SJSA1 (cell line): ENCODE data around the gene RBBP5. TPM values are rescaled to one million over a fixed set of nuclear protein-coding genes. Genes with fewer than 3 reads are reported as not detected.

Experiments used
- DNase-seq, 2 experiments: peaks; one replicate each; pipeline ENCODE4 v3.0.0-alpha.2; 2015 to 2020; ENCODE audit warnings: low spot score in 2 of 2, low read depth in 1 of 2
- H3K27ac ChIP-seq: fragments of 250-450 bp; sonication (Bioruptor Pico); 2 replicates; pipeline ENCODE4 v1.5.1; 2020; ENCODE audit warnings: mild to moderate bottlenecking, moderate library complexity
- H3K27me3 ChIP-seq: fragments of 250-450 bp; sonication (Bioruptor Pico); replicated peaks from 2 replicates; pipeline ENCODE4 v1.5.1; 2020; ENCODE audit warnings: mild to moderate bottlenecking, moderate library complexity
- H3K36me3 ChIP-seq: fragments of 250-450 bp; sonication (Bioruptor Pico); 2 replicates; pipeline ENCODE4 v1.5.1; 2020; ENCODE audit warnings: mild to moderate bottlenecking
- H3K4me1 ChIP-seq: fragments of 250-450 bp; sonication (Bioruptor Pico); replicated peaks from 2 replicates; pipeline ENCODE4 v1.6.1; 2021; ENCODE audit warnings: mild to moderate bottlenecking
- H3K4me3 ChIP-seq: fragments of 250-450 bp; sonication (Bioruptor Pico); 2 replicates; pipeline ENCODE4 v1.5.1; 2020; ENCODE audit warnings: mild to moderate bottlenecking
- H3K9me3 ChIP-seq: fragments of 250-450 bp; sonication (Bioruptor Pico); replicated peaks from 2 replicates; pipeline ENCODE4 v1.5.1; 2020; ENCODE audit warnings: mild to moderate bottlenecking
- total RNA-seq: library from RNA; depleted of rRNA; stranded (reverse); fragments of >200 nt; shearing (Covaris generic); gene quantifications from 2 replicates; pipeline ENCODE4 v1.2.3, GENCODE V29; 2014

The RBBP5 gene
- total RNA-seq, 1 experiment from 2014 or later, result 30.2 TPM

- Histone ChIP-seq H3K4me3 (no peak overlapping the region), H3K9me3 (no peaks in the 10 kb centered on the region)
These were observed 12.1 kb downstream of the RBBP5 start for GRCh38 chr1:205109711-205110110.

GRCh38 chr1:205109269-205109668 is 12.5 kb downstream of the RBBP5 start:
- Histone ChIP-seq H3K27me3 (no peaks in the 10 kb centered on the region; the same call in 1 of the 2 replicates), H3K4me3 (no peak overlapping the region), H3K36me3 (peaks cover 67% of the 10 kb centered on the region), H3K27ac (no peak overlapping the region), H3K9me3 (no peaks in the 10 kb centered on the region), H3K4me1 (no peaks in the 10 kb centered on the region)
- DNase-seq, result no peak

More at GRCh38 chr1:205109711-205110110, 12.1 kb downstream of the RBBP5 start:
- DNase-seq, result no peak
- Histone ChIP-seq H3K27me3 (no peaks in the 10 kb centered on the region; the same call in 1 of the 2 replicates), H3K27ac (no peak overlapping the region), H3K4me1 (no peaks in the 10 kb centered on the region), H3K36me3 (peaks cover 67% of the 10 kb centered on the region)

- no peak for DNase-seq
These were observed 13.3 kb downstream of the RBBP5 start for GRCh38 chr1:205108464-205108863.

GRCh38 chr1:205107327-205107726 is 14.5 kb downstream of the RBBP5 start:
- H3K36me3 ChIP-seq, result peaks cover 66% of the 10 kb centered on the region
- H3K9me3 ChIP-seq, result no peaks in the 10 kb centered on the region
- no peak for DNase-seq
- no peaks in the 10 kb centered on the region for H3K27me3 ChIP-seq
- no peak overlapping the region for H3K27ac ChIP-seq
- no peak overlapping the region for H3K4me3 ChIP-seq
- H3K4me1 ChIP-seq, result no peaks in the 10 kb centered on the region

More at GRCh38 chr1:205108464-205108863, 13.3 kb downstream of the RBBP5 start:
- Histone ChIP-seq H3K9me3 (no peaks in the 10 kb centered on the region), H3K4me3 (no peak overlapping the region), H3K27ac (no peak overlapping the region), H3K4me1 (no peaks in the 10 kb centered on the region), H3K27me3 (no peaks in the 10 kb centered on the region), H3K36me3 (peaks cover 67% of the 10 kb centered on the region)

- no peaks in the 10 kb centered on the region for H3K4me1 ChIP-seq
- H3K27ac ChIP-seq, result no peak overlapping the region
- no peak overlapping the region for H3K4me3 ChIP-seq
- DNase-seq, result no peak
- H3K27me3 ChIP-seq, result no peaks in the 10 kb centered on the region
- peaks cover 92% of the 10 kb centered on the region for H3K36me3 ChIP-seq
- H3K9me3 ChIP-seq, result no peaks in the 10 kb centered on the region
These were observed 19.4 kb downstream of the RBBP5 start for GRCh38 chr1:205102404-205102803.

GRCh38 chr1:205098242-205098641 is 23.5 kb downstream of the RBBP5 start:
- Histone ChIP-seq H3K27me3 (no peaks in the 10 kb centered on the region), H3K27ac (no peak overlapping the region), H3K36me3 (peaks cover 88% of the 10 kb centered on the region), H3K4me1 (no peaks in the 10 kb centered on the region), H3K4me3 (no peak overlapping the region), H3K9me3 (no peaks in the 10 kb centered on the region)
- DNase-seq, result no peak

- Histone ChIP-seq H3K36me3 (peaks cover 91% of the 10 kb centered on the region), H3K4me1 (no peaks in the 10 kb centered on the region), H3K9me3 (no peaks in the 10 kb centered on the region), H3K27me3 (no peaks in the 10 kb centered on the region), H3K4me3 (no peak overlapping the region), H3K27ac (no peak overlapping the region)
- no peak for DNase-seq
These were observed 26.4 kb downstream of the RBBP5 start for GRCh38 chr1:205095422-205095821.

- no peak for DNase-seq
- Histone ChIP-seq H3K4me1 (no peaks in the 10 kb centered on the region), H3K27me3 (no peaks in the 10 kb centered on the region), H3K27ac (no peak overlapping the region), H3K9me3 (no peaks in the 10 kb centered on the region), H3K36me3 (peaks cover 82% of the 10 kb centered on the region), H3K4me3 (no peak overlapping the region)
These were observed 30.6 kb downstream of the RBBP5 start for GRCh38 chr1:205091043-205091740.

- Histone ChIP-seq H3K36me3 (peaks cover 69% of the 10 kb centered on the region), H3K4me3 (no peak overlapping the region), H3K4me1 (no peaks in the 10 kb centered on the region), H3K27ac (no peak overlapping the region), H3K27me3 (no peaks in the 10 kb centered on the region), H3K9me3 (no peaks in the 10 kb centered on the region)
- DNase-seq, result no peak
These were observed 33.4 kb downstream of the RBBP5 start for GRCh38 chr1:205088341-205088740.

GRCh38 chr1:205084360-205084759 is 37.4 kb downstream of the RBBP5 start, which contains the start of gene TMEM81:
TSS of gene TMEM81 (minus strand) at chr1:205084460. CDS start at chr1:205084320, 140 bp downstream.
- Histone ChIP-seq H3K9me3 (no peaks in the 10 kb centered on the region), H3K27me3 (no peaks in the 10 kb centered on the region), H3K4me1 (no peaks in the 10 kb centered on the region), H3K4me3 (no peak within 1 kb of the TSS), H3K36me3 (peaks cover 37% of the 10 kb centered on the region), H3K27ac (no peak within 1 kb of the TSS)
- DNase-seq, result no peak

GRCh38 chr1:205082431-205082830 is 39.3 kb downstream of the RBBP5 start:
- H3K9me3 ChIP-seq, result no peaks in the 10 kb centered on the region
- H3K27ac ChIP-seq, result no peak overlapping the region
- no peak for DNase-seq
- no peak overlapping the region for H3K4me3 ChIP-seq
- no peaks in the 10 kb centered on the region for H3K4me1 ChIP-seq
- H3K27me3 ChIP-seq, result no peaks in the 10 kb centered on the region
- H3K36me3 ChIP-seq, result peaks cover 18% of the 10 kb centered on the region

GRCh38 chr1:205077934-205078311 is 43.9 kb downstream of the RBBP5 start:
- no peak overlapping the region for H3K4me3 ChIP-seq
- H3K36me3 ChIP-seq, result no peaks in the 10 kb centered on the region
- H3K9me3 ChIP-seq, result no peaks in the 10 kb centered on the region
- H3K27me3 ChIP-seq, result no peaks in the 10 kb centered on the region
- H3K27ac ChIP-seq, result no peak overlapping the region
- no peaks in the 10 kb centered on the region for H3K4me1 ChIP-seq
- no peak for DNase-seq

GRCh38 chr1:205077158-205077933 is 44.4 kb downstream of the RBBP5 start:
- Histone ChIP-seq H3K36me3 (no peaks in the 10 kb centered on the region), H3K4me1 (no peaks in the 10 kb centered on the region), H3K9me3 (no peaks in the 10 kb centered on the region), H3K27me3 (no peaks in the 10 kb centered on the region), H3K27ac (no peak overlapping the region), H3K4me3 (no peak overlapping the region)
- no peak for DNase-seq

GRCh38 chr1:205076245-205076761 is 45.5 kb downstream of the RBBP5 start:
- H3K36me3 ChIP-seq, result no peaks in the 10 kb centered on the region
- no peaks in the 10 kb centered on the region for H3K27me3 ChIP-seq
- H3K27ac ChIP-seq, result no peak overlapping the region
- DNase-seq, result no peak
- H3K9me3 ChIP-seq, result no peaks in the 10 kb centered on the region
- no peaks in the 10 kb centered on the region for H3K4me1 ChIP-seq
- no peak overlapping the region for H3K4me3 ChIP-seq
